Esophagus squamous epithelium (tissue), 5 donors: ENCODE measurements around the gene ASXL1. TPM values are rescaled to one million over a fixed set of nuclear protein-coding genes. Genes with fewer than 3 reads are reported as not detected.
A peak's percentile ranks its signal among the peaks of the same experiment; 100 is the strongest.

Experiments used
- DNase-seq: peaks from one replicate; lab custom pipeline; 2025; lab: John Stamatoyannopoulos, UW
- H3K27ac ChIP-seq, 4 donors: fragments of 200-600 bp; sonication (generic); one replicate each; pipeline ENCODE4 v1.5.1; 2016 to 2019; ENCODE audit warnings: mild to moderate bottlenecking in 1 of 4
- H3K27me3 ChIP-seq, 4 donors: fragments of 200-600 bp; sonication (generic); 1 replicate in 3 of 4; 2 replicates in 1 of 4; pipeline versions ENCODE4 v1.5.1 to v1.6.0; 2017 to 2021; ENCODE audit warnings: antibody characterized with exemption in 1 of 4
- H3K36me3 ChIP-seq, 3 donors: fragments of 200-600 bp; sonication (generic); one replicate each; pipeline ENCODE4 v1.5.1; 2016 to 2019
- H3K4me1 ChIP-seq, 3 donors: fragments of 200-600 bp; sonication (generic); one replicate each; pipeline ENCODE4 v1.5.1; 2017 to 2019
- H3K4me3 ChIP-seq, 4 donors: fragments of 200-600 bp; sonication (generic); 1 replicate in 3 of 4; 2 replicates in 1 of 4; pipeline ENCODE4 v1.5.1; 2016 to 2019; ENCODE audit warnings: mild to moderate bottlenecking in 2 of 4, moderate library complexity in 1 of 4
- H3K9me3 ChIP-seq, 3 donors: fragments of 200-600 bp; sonication (generic); one replicate each; pipeline ENCODE4 v1.5.1; 2016 to 2019
- POLR2A ChIP-seq, 4 donors: fragments of 450-650 bp; IDR thresholded peaks; one replicate each; pipeline ENCODE4 v1.6.1; 2017; ENCODE audit warnings: antibody characterized with exemption in 4 of 4, mild to moderate bottlenecking in 4 of 4, moderate library complexity in 3 of 4
- WGBS, 2 donors: methylation state at CpG; one replicate each; pipeline ENCODE4 v1.1.5; 2018; 5-methylcytosine and 5-hydroxymethylcytosine counted together
- intact Hi-C: fragments of 100-400 bp; cut with DNase I; formaldehyde crosslinking; loops from one replicate; pipeline ENCODE4 v1.15.0; 2022
- total RNA-seq, 4 donors: library from RNA; depleted of rRNA; stranded (reverse); fragments of >200 nt; gene quantifications; one replicate each; pipeline ENCODE4 v1.1.0, GENCODE V29; 2016
- TF ChIP-seq, protein P1 (sequence below), 6 experiments: fragments of 450-650 bp in 4 of 6; fragments of 200-600 bp in 2 of 6; sonication (generic) in 2 of 6; IDR thresholded peaks; one replicate each; pipeline ENCODE4 v1.5.1; 2016 to 2019; ENCODE audit warnings: antibody characterized with exemption in 6 of 6, mild to moderate bottlenecking in 4 of 6, moderate library complexity in 4 of 6
- donor health status: DM: yes; HTN: yes; CAD: no.

Gene ASXL1
- total RNA-seq, 4 donors from 2014 or later: 14.3 to 49.2 (median 22.1) TPM

DNA sequence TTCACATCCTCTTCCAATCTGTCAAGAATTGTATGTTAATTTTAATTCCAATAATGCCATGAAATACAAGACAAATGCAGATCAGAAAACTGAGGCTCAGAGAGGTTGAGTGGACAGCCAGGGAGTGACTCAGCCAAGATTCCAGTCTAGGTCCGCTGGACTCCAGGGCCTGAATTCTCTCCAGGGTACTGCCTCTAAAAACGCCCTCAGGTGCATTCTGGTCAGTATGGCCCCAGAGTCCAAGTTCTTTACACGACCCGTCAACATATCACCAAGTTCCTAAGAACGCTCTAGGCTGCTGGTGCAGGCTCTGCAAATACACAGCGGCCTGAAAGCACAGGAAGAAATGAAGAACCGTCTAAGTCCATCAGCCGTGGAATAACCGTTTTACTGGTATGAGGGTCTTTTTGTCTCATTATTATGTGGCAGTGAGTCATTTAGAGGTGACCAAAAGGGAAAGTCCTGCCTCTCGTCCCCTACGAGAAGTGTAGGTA is 709 bp upstream of the ASXL1 start:
- TF ChIP-seq POLR2A (IDR thresholded peaks at IDR 0.05): no peak
- TF ChIP-seq, protein P1, sequence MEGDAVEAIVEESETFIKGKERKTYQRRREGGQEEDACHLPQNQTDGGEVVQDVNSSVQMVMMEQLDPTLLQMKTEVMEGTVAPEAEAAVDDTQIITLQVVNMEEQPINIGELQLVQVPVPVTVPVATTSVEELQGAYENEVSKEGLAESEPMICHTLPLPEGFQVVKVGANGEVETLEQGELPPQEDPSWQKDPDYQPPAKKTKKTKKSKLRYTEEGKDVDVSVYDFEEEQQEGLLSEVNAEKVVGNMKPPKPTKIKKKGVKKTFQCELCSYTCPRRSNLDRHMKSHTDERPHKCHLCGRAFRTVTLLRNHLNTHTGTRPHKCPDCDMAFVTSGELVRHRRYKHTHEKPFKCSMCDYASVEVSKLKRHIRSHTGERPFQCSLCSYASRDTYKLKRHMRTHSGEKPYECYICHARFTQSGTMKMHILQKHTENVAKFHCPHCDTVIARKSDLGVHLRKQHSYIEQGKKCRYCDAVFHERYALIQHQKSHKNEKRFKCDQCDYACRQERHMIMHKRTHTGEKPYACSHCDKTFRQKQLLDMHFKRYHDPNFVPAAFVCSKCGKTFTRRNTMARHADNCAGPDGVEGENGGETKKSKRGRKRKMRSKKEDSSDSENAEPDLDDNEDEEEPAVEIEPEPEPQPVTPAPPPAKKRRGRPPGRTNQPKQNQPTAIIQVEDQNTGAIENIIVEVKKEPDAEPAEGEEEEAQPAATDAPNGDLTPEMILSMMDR (IDR thresholded peaks at IDR 0.05): no peak
- Histone ChIP-seq H3K9me3 (no peaks in the 10 kb centered on the region), H3K4me1 (peaks cover 7 to 53% (median 30%) of the 10 kb centered on the region in 3 donors), H3K27ac (peak overlapping the region; percentile 95 to 99 (median 98)), H3K4me3 (peak overlapping the region; percentile 82 to 92 (median 89)), H3K36me3 (no peaks in the 10 kb centered on the region), H3K27me3 (no peaks in the 10 kb centered on the region)
- DNase-seq: no peak
- WGBS, 2 donors: 0 to 1% methylated on average over 11 of the region's 11 CpGs
- intact Hi-C loops: loop anchor here (10.0 kb wide), 1 partner anchor 127 kb away; no protein-coding TSS in a partner anchor

DNA sequence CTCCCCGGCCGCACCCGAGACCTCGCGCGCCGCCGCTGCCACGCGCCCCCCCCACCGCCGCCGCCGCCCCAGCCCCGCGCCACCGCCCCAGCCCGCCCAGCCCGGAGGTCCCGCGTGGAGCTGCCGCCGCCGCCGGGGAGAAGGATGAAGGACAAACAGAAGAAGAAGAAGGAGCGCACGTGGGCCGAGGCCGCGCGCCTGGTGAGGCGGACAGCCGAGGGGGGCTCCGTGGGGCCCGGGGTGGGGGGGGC is 426 bp downstream of the ASXL1 start:
- WGBS, 2 donors: no CpG with 5 or more reads among the region's 35 CpGs
- TF ChIP-seq POLR2A (IDR thresholded peaks at IDR 0.05): no peak
- TF ChIP-seq, protein P1 (IDR thresholded peaks at IDR 0.05): no peak
- no peaks in the 10 kb centered on the region for H3K36me3 ChIP-seq
- intact Hi-C loops: loop anchor here (10.0 kb wide), 1 partner anchor 126 kb away; no protein-coding TSS in a partner anchor
- peak overlapping the region; percentile 95 to 99 (median 98) for H3K27ac ChIP-seq
- no peak for DNase-seq
- no peaks in the 10 kb centered on the region for H3K9me3 ChIP-seq
- peak overlapping the region; percentile 82 to 92 (median 89) for H3K4me3 ChIP-seq
- H3K4me1 ChIP-seq: peaks cover 10 to 64% (median 35%) of the 10 kb centered on the region in 3 donors
- no peaks in the 10 kb centered on the region for H3K27me3 ChIP-seq

DNA sequence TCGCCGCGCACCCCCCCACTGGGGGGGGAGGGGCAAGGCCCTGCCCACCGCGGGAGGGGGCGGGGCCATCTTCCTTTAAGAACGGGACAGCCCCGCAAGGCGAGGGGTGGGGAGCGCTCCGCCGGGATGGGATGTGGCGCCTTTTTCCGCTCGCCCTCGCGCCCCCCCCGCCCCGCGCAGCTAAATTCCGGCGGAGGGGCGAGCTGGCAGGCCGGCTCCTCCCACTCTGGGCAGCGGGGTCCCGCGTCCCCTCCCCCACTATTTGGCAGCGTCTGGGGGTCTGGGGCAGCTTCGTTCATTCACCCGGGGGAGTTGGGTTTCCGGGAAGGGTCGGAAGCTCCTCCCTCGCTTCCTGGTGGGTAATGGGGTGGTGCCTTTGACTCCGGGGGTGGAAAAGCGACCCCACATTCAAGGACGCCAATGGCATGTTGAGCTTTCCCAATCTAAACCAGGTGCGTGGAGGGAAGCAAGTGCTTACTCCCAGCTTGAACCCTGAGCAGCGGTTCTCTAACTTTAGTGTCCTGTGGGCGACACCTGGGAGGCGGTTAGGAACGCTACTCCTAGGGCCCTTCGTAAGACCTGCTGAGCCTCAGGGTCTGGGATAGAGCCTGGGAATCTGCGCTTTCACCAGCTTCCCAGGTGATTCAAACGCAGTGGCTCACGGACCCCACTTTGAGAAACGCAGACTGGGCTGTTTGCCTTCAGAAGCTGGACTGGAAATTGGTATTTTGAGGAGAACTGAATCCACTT is 927 bp downstream of the ASXL1 start:
- 0 to 2% methylated on average over 2 to 7 of the region's 46 CpGs for WGBS, 2 donors
- intact Hi-C loops: loop anchor here (10.0 kb wide), 1 partner anchor 126 kb away; no protein-coding TSS in a partner anchor

DNA sequence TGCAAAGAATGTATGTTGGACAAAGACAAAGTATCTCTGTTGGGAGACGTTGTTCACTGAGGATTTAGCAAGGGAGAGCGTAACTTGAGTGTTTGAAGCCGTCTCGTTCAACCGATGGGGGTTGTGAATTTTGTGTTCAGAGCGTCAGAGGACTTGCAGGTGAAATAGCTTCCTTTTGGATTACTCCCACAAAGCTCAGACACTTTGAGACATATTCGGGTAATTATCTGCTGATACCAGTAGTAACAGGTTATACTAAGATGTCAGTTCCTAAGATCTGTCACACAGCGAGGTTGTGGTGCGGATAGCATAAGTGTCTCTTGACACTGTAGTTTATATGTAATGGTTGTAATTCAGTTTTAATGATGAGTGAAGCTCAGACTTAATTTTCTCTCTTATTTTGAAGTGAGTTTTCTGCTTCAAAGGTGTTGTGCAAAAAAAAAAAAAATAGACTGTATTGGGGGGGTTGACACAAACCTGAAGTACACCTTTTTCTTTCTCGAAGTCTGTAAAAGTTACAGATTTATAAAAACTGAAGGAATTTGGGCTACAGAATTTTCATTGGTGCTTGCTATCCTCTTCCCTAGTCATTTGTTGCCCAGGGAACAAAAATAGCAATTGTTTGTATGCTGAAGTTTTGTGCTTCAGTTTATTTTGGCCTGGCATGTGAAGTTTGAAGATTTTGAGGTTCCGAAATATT is 1.7 kb downstream of the ASXL1 start:
- Histone ChIP-seq H3K36me3 (no peaks in the 10 kb centered on the region), H3K9me3 (no peaks in the 10 kb centered on the region), H3K27me3 (no peaks in the 10 kb centered on the region), H3K27ac (peak overlapping the region; percentile 95 to 99 (median 98)), H3K4me3 (peak overlapping the region; percentile 82 to 92 (median 89)), H3K4me1 (peaks cover 10 to 76% (median 42%) of the 10 kb centered on the region in 3 donors)
- DNase-seq: no peak
- TF ChIP-seq, protein P1 (IDR thresholded peaks at IDR 0.05): no peak
- no peak for TF ChIP-seq POLR2A (IDR thresholded peaks at IDR 0.05)
- 7 to 9% methylated on average over 11 of the region's 11 CpGs for WGBS, 2 donors
- intact Hi-C loops: loop anchor here (10.0 kb wide), 1 partner anchor 125 kb away; no protein-coding TSS in a partner anchor

More for the DNA sequence above, 927 bp downstream of the ASXL1 start:
- Histone ChIP-seq H3K4me3 (peak overlapping the region; percentile 82 to 92 (median 89)), H3K27ac (peak overlapping the region; percentile 95 to 99 (median 98)), H3K36me3 (no peaks in the 10 kb centered on the region), H3K9me3 (no peaks in the 10 kb centered on the region), H3K4me1 (peaks cover 10 to 69% (median 38%) of the 10 kb centered on the region in 3 donors), H3K27me3 (no peaks in the 10 kb centered on the region)
- DNase-seq: peak; percentile 31
- TF ChIP-seq POLR2A (IDR thresholded peaks at IDR 0.05): peak in 2 of 4 donors; percentile 29 to 36
- TF ChIP-seq, protein P1 (IDR thresholded peaks at IDR 0.05): no peak

DNA sequence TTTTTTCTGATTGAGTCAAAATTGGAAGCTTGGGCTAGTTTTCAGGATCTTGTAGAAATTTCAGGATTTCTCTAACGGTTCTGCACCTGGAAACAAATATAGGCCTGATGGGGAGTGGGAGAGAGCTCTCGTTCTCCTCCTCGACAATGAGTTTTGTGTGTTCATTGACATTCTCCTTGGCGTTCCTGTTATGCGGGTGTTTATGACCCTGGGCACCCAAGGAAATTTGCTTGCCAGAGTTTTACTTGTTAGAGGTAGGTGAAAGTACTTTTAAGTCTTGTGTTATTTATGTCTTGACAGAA is 2.2 kb downstream of the ASXL1 start:
- Histone ChIP-seq H3K9me3 (no peaks in the 10 kb centered on the region), H3K4me1 (peaks cover 10 to 78% (median 42%) of the 10 kb centered on the region in 3 donors), H3K36me3 (no peaks in the 10 kb centered on the region), H3K27ac (peak overlapping the region in 2 of 4 donors; percentile 97 to 98), H3K4me3 (peak overlapping the region in 3 of 4 donors; percentile 82 to 91 (median 87)), H3K27me3 (no peaks in the 10 kb centered on the region)
- intact Hi-C loops: no loop called here
- WGBS, 2 donors: 15 to 18% methylated on average over 5 of the region's 5 CpGs
- DNase-seq: no peak
- TF ChIP-seq POLR2A (IDR thresholded peaks at IDR 0.05): no peak
- TF ChIP-seq, protein P1 (IDR thresholded peaks at IDR 0.05): no peak
